SK-N-SH treated with all-trans-retinoic acid at 6 μM for 48 hours (cell line): Measurements from ENCODE around the gene TNIK.

Experiments used
- ATAC-seq: fragments of 200-7000 bp; cut with Tn5 transposase; 3 replicates; pipeline ENCODE4 v1.9.1; 2020; ENCODE audit warnings: mild to moderate bottlenecking, moderate library complexity
- ARNTL ChIP-seq: fragments of 450-650 bp; formaldehyde crosslinking; IDR thresholded peaks from 2 replicates; pipeline ENCODE4 v1.5.0; 2020; ENCODE audit warnings: low read depth, mild to moderate bottlenecking, moderate library complexity, borderline replicate concordance
- BACH2 ChIP-seq: fragments of 250-450 bp; sonication (Bioruptor Pico); IDR thresholded peaks from 2 replicates; pipeline ENCODE4 v1.9.0; 2021; ENCODE audit warnings: mild to moderate bottlenecking, borderline replicate concordance
- CSDC2 ChIP-seq: fragments of 250-450 bp; sonication (Bioruptor Pico); IDR thresholded peaks from 2 replicates; pipeline ENCODE4 v1.5.0; 2020; ENCODE audit warnings: mild to moderate bottlenecking, moderate library complexity
- ISL1 ChIP-seq: fragments of 250-450 bp; sonication (Bioruptor Pico); IDR thresholded peaks from 2 replicates; pipeline ENCODE4 v2.1.2; 2022; ENCODE audit warnings: mild to moderate bottlenecking, moderate library complexity
- OSR1 ChIP-seq: fragments of 250-450 bp; sonication (Bioruptor Pico); IDR thresholded peaks from 2 replicates; pipeline ENCODE4 v1.8.0; 2022; ENCODE audit warnings: moderate library complexity, mild to moderate bottlenecking, inconsistent platforms
- RARB ChIP-seq: fragments of 250-450 bp; sonication (Bioruptor Pico); IDR thresholded peaks from 2 replicates; pipeline ENCODE4 v1.8.0; 2021; ENCODE audit warnings: mild to moderate bottlenecking, moderate library complexity
- SNAI2 ChIP-seq: fragments of 250-450 bp; sonication (Bioruptor Pico); IDR thresholded peaks from 2 replicates; pipeline ENCODE4 v1.5.0; 2020; ENCODE audit warnings: mild to moderate bottlenecking, moderate library complexity
- TCF4 ChIP-seq: fragments of 250-450 bp; sonication (Bioruptor Pico); IDR thresholded peaks from 2 replicates; pipeline ENCODE4 v1.8.0; 2021; ENCODE audit warnings: mild to moderate bottlenecking, moderate library complexity, borderline replicate concordance
- TOX ChIP-seq: fragments of 250-450 bp; sonication (Bioruptor Pico); IDR thresholded peaks from 2 replicates; pipeline ENCODE4 v1.8.0; 2021; ENCODE audit warnings: mild to moderate bottlenecking, moderate library complexity, borderline replicate concordance
- ZC3H10 ChIP-seq: fragments of 250-450 bp; sonication (Bioruptor Pico); IDR thresholded peaks from 2 replicates; pipeline ENCODE4 v1.5.1; 2021; ENCODE audit warnings: mild to moderate bottlenecking, moderate library complexity
- ZFP3 ChIP-seq: fragments of 250-450 bp; sonication (Bioruptor Pico); IDR thresholded peaks from 2 replicates; pipeline ENCODE4 v1.5.0; 2020; ENCODE audit warnings: mild to moderate bottlenecking, moderate library complexity
- ZFP30 ChIP-seq: fragments of 450-650 bp; formaldehyde crosslinking; IDR thresholded peaks from 2 replicates; pipeline ENCODE4 v1.5.0; 2022; ENCODE audit warnings: mild to moderate bottlenecking, moderate library complexity
- ZNF565 ChIP-seq: fragments of 450-650 bp; formaldehyde crosslinking; conservative IDR thresholded peaks from 2 replicates; pipeline ENCODE4 v1.5.0; 2020; ENCODE audit warnings: low read depth, mild to moderate bottlenecking, moderate library complexity
- ZNF70 ChIP-seq: fragments of 450-650 bp; formaldehyde crosslinking; IDR thresholded peaks from 2 replicates; pipeline ENCODE4 v1.5.0; 2020; ENCODE audit warnings: mild to moderate bottlenecking, moderate library complexity
- ZNF8 ChIP-seq: fragments of 450-650 bp; formaldehyde crosslinking; IDR thresholded peaks from 2 replicates; pipeline ENCODE4 v1.5.0; 2020; ENCODE audit warnings: mild to moderate bottlenecking, moderate library complexity
- TF ChIP-seq, protein P1 (sequence below): fragments of 250-450 bp; sonication (Bioruptor Pico); IDR thresholded peaks from 2 replicates; pipeline ENCODE4 v1.5.1; 2020; ENCODE audit warnings: low read depth, mild to moderate bottlenecking, moderate library complexity
- TF ChIP-seq, protein P2 (sequence below): fragments of 250-450 bp; sonication (Bioruptor Pico); IDR thresholded peaks from 2 replicates; pipeline ENCODE4 v1.5.0; 2020; ENCODE audit warnings: mild to moderate bottlenecking, moderate library complexity
- TF ChIP-seq, protein P3 (sequence below): fragments of 250-450 bp; sonication (Bioruptor Pico); IDR thresholded peaks from 2 replicates; pipeline ENCODE4 v1.8.0; 2020; ENCODE audit warnings: mild to moderate bottlenecking, moderate library complexity, borderline replicate concordance
- TF ChIP-seq, protein P4 (sequence below): fragments of 250-450 bp; sonication (Bioruptor Pico); IDR thresholded peaks from 2 replicates; pipeline ENCODE4 v1.5.1; 2021; ENCODE audit warnings: mild to moderate bottlenecking, moderate library complexity

TNIK gene

DNA sequence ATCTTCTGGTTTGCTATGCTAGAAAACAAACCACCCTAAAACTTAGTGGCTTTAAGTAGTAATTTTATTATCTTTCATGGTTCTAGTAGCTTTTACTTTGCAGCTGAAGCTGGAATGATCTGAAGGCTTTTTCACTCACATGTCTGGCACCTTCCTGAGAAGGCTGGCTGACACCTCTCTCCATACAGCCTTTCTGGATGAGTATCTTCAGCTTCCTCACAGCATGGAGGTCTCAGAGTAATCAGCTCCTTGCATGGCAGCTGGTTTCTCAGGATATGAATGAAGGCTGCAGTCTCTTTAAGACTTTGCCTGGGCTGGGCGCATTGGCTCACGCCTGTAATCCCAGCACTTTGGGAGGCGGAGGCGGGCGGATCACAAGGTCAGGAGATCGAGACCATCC is 50.0 kb downstream of the TNIK start:
- TF ChIP-seq SNAI2 (CRISPR knock-in tag) (no peak), TOX (CRISPR knock-in tag) (no peak), ZC3H10 (CRISPR knock-in tag) (no peak)
- TF ChIP-seq, all 23 proteins: peak for 0
- no peak for ATAC-seq

DNA sequence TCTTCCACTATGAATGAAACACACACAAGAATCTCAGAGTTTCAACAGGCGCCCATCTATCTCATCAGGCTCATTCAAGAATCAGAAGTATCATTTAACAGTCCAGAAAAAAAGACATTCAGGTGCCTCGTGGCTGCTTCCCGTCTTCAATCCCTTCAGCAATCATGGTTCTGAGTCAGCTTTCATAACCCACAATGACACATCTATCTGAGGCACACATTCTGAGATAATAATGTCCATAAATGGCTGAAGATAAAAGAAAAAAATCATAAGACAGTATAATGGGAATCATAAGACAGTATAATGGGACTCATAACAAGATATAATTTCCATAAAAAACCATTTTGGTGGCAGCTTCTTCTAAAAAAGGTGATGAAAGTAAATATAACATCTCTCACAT is 52.4 kb downstream of the TNIK start:
- peak; percentile 69; the same call in 2 of the 3 replicates for ATAC-seq
- TF ChIP-seq, protein P1, sequence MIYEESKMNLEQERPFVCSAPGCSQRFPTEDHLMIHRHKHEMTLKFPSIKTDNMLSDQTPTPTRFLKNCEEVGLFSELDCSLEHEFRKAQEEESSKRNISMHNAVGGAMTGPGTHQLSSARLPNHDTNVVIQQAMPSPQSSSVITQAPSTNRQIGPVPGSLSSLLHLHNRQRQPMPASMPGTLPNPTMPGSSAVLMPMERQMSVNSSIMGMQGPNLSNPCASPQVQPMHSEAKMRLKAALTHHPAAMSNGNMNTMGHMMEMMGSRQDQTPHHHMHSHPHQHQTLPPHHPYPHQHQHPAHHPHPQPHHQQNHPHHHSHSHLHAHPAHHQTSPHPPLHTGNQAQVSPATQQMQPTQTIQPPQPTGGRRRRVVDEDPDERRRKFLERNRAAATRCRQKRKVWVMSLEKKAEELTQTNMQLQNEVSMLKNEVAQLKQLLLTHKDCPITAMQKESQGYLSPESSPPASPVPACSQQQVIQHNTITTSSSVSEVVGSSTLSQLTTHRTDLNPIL = no peak
- no peak for TF ChIP-seq SNAI2 (CRISPR knock-in tag)
- TF ChIP-seq ISL1 (CRISPR knock-in tag) = peak; percentile 56
- TF ChIP-seq TOX (CRISPR knock-in tag) = no peak
- TF ChIP-seq ZFP30 (CRISPR knock-in tag) = no peak
- no peak for TF ChIP-seq TCF4 (CRISPR knock-in tag)

DNA sequence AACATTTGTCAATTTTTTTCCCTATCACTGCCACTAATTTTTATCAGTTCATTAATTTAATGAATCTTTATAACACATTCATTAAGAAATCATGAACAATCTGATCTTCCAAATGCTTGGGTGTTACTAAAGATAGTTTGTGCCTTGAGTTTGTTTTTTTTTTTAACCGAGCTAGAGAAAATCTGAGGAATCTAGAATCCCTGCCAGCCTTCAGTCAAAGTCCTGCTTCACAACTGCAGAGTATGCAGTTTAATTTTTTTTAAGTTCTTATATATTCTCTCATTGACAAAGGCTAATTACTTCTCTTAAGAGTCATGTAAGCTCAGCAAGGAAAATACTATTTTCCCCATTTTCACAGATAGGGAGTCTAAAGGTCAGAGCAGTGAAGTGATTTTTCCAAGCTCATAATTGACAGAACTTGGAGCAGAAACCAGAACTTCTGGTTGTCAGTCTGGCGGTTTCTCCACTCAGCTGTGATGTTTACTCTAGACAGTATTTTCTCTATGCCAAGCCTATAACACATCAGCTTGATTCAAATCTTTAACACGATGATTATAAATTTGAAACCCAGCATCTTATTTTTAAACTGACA is 55.7 kb downstream of the TNIK start:
- no peak for TF ChIP-seq ZFP30 (CRISPR knock-in tag)
- no peak for TF ChIP-seq RARB (CRISPR knock-in tag)
- no peak for TF ChIP-seq BACH2 (CRISPR knock-in tag)
- no peak for TF ChIP-seq TCF4 (CRISPR knock-in tag)
- no peak for TF ChIP-seq TOX (CRISPR knock-in tag)
- TF ChIP-seq SNAI2 (CRISPR knock-in tag) = no peak
- TF ChIP-seq ARNTL = no peak
- ATAC-seq = no peak

DNA sequence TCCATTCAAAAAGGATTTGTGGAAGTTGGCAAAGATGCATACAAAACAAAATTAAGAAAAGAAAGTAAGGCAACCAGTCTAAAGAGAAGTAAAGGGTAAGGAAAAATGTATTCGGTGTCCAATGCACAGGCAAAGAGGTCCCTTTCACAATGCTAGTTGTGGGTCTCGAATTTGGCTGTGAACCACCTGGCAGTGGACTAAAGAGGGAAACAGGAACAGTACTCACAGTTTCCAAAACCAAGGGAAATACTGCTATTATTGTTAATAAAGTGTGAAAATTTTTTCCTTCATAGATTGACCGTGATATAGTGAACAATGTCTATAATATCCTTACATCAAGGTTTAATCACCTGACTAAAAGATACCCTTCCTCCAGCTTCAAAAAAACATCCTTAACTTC is 57.9 kb downstream of the TNIK start:
- no peak for ATAC-seq
- TF ChIP-seq, protein P2, sequence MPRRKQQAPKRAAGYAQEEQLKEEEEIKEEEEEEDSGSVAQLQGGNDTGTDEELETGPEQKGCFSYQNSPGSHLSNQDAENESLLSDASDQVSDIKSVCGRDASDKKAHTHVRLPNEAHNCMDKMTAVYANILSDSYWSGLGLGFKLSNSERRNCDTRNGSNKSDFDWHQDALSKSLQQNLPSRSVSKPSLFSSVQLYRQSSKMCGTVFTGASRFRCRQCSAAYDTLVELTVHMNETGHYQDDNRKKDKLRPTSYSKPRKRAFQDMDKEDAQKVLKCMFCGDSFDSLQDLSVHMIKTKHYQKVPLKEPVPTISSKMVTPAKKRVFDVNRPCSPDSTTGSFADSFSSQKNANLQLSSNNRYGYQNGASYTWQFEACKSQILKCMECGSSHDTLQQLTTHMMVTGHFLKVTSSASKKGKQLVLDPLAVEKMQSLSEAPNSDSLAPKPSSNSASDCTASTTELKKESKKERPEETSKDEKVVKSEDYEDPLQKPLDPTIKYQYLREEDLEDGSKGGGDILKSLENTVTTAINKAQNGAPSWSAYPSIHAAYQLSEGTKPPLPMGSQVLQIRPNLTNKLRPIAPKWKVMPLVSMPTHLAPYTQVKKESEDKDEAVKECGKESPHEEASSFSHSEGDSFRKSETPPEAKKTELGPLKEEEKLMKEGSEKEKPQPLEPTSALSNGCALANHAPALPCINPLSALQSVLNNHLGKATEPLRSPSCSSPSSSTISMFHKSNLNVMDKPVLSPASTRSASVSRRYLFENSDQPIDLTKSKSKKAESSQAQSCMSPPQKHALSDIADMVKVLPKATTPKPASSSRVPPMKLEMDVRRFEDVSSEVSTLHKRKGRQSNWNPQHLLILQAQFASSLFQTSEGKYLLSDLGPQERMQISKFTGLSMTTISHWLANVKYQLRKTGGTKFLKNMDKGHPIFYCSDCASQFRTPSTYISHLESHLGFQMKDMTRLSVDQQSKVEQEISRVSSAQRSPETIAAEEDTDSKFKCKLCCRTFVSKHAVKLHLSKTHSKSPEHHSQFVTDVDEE (CRISPR knock-in tag) = no peak
- TF ChIP-seq ZFP3 (CRISPR knock-in tag) (no peak), ZNF565 (CRISPR knock-in tag) (no peak)

DNA sequence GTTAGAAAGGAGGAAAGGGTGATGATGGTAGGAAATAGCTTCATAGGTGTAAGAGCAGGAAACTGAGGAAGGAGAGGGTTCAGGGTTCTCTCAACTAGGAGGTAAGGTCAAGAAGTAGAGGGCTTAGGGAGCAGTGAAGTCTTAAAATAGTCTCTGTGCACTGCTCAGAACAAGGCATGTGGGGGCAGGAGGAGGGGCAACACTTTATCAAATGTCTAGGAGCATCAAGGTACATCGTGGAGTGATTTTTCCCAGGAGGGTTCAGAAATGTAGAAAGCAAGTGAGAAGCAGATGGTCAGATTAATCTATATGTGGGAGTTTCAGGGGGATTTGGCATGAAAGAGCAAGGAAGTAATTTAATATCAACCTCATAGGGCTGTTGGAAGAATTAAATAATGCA is 58.8 kb downstream of the TNIK start:
- peak; percentile 62; the same call in 2 of the 3 replicates for ATAC-seq
- no peak for TF ChIP-seq OSR1 (CRISPR knock-in tag)

DNA sequence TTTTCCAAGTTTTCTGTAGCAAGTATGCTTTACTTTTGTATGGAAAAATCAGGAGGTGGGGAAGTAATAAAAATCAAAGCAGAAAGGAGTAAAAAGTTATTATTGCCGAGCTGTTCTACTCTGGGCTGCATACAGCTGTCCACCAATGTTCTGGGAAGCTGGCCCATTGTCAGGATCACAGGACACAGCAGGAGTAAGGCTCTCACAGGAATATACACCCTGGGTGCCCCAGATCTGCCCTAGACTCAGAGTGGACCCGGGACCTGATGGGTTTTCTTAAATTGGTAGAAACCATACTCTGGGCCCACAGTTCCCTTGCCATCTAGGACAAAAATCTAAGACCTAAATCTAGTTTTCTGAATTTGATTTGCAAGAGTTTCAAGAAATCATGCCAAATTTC is 60.4 kb downstream of the TNIK start:
- ATAC-seq = no peak
- TF ChIP-seq ARNTL = no peak
- TF ChIP-seq, protein P1 = no peak
- TF ChIP-seq, protein P2 (CRISPR knock-in tag) = no peak
- TF ChIP-seq TCF4 (CRISPR knock-in tag) = no peak
- no peak for TF ChIP-seq CSDC2 (CRISPR knock-in tag)
- TF ChIP-seq ZNF8 (CRISPR knock-in tag) = no peak
- TF ChIP-seq ZFP30 (CRISPR knock-in tag) = no peak
- no peak for TF ChIP-seq BACH2 (CRISPR knock-in tag)
- no peak for TF ChIP-seq ZNF70
- no peak for TF ChIP-seq ZNF565 (CRISPR knock-in tag)
- TF ChIP-seq, protein P3, sequence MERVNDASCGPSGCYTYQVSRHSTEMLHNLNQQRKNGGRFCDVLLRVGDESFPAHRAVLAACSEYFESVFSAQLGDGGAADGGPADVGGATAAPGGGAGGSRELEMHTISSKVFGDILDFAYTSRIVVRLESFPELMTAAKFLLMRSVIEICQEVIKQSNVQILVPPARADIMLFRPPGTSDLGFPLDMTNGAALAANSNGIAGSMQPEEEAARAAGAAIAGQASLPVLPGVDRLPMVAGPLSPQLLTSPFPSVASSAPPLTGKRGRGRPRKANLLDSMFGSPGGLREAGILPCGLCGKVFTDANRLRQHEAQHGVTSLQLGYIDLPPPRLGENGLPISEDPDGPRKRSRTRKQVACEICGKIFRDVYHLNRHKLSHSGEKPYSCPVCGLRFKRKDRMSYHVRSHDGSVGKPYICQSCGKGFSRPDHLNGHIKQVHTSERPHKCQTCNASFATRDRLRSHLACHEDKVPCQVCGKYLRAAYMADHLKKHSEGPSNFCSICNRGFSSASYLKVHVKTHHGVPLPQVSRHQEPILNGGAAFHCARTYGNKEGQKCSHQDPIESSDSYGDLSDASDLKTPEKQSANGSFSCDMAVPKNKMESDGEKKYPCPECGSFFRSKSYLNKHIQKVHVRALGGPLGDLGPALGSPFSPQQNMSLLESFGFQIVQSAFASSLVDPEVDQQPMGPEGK = no peak
- TF ChIP-seq, protein P4, sequence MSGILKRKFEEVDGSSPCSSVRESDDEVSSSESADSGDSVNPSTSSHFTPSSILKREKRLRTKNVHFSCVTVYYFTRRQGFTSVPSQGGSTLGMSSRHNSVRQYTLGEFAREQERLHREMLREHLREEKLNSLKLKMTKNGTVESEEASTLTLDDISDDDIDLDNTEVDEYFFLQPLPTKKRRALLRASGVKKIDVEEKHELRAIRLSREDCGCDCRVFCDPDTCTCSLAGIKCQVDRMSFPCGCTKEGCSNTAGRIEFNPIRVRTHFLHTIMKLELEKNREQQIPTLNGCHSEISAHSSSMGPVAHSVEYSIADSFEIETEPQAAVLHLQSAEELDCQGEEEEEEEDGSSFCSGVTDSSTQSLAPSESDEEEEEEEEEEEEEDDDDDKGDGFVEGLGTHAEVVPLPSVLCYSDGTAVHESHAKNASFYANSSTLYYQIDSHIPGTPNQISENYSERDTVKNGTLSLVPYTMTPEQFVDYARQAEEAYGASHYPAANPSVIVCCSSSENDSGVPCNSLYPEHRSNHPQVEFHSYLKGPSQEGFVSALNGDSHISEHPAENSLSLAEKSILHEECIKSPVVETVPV (CRISPR knock-in tag) = no peak
